ENCODE results near the gene MORN1.

GRCh38 chr1:2301607-2302291 is 89.6 kb downstream of the MORN1 start:
- TF ChIP-seq CTCF (IDR thresholded peaks at IDR 0.05; ENCODE audit: poor library complexity, severe bottlenecking) (no peak), REST (IDR thresholded peaks at IDR 0.05; ENCODE audit: borderline replicate concordance) (no peak), EZH2 (IDR thresholded peaks at IDR 0.05; ENCODE audit: borderline replicate concordance, insufficient read depth, low read length, poor library complexity, severe bottlenecking) (no peak), TAF1 (IDR thresholded peaks at IDR 0.05; ENCODE audit: low read depth) (no peak)

Data from neural cell (in vitro differentiated cells).